Small intestine (tissue), 7 donors: Measurements from ENCODE around the gene GTF2H2. TPM values are rescaled to one million over a fixed set of nuclear protein-coding genes. Genes with fewer than 3 reads are reported as not detected.
"Not testable (repeated sequence)": the region's sequence is repeated elsewhere in the genome, so short reads cannot be mapped to it uniquely, and the experiment has no call there.

ENCODE experiments used
- DNase-seq, 2 donors: peaks; one replicate each; pipeline versions ENCODE4 v3.0.0 to v3.0.0-alpha.2; 2013
- FAIRE-seq: peaks from 2 replicates; lab custom pipeline; 2012; peaks lifted over from hg19 to GRCh38; lab: Jason Lieb, UNC
- H3K27ac ChIP-seq, 3 donors: one replicate each; pipeline ENCODE4 v1.5.1; 2013; ENCODE audit warnings: low read length in 2 of 3, mild to moderate bottlenecking in 2 of 3, control low read depth in 1 of 3, inconsistent platforms in 1 of 3, low read depth in 1 of 3, moderate library complexity in 1 of 3
- H3K27me3 ChIP-seq, 3 donors: one replicate each; pipeline ENCODE4 v1.6.1; 2013; ENCODE audit warnings: low read length in 3 of 3, inconsistent platforms in 1 of 3; ENCODE audit not compliant: control insufficient read depth in 3 of 3, insufficient read depth in 3 of 3
- H3K36me3 ChIP-seq, 3 donors: one replicate each; pipeline ENCODE4 v1.6.1; 2013; ENCODE audit warnings: low read length in 3 of 3, inconsistent platforms in 1 of 3, low read depth in 1 of 3, mild to moderate bottlenecking in 1 of 3, moderate library complexity in 1 of 3; ENCODE audit not compliant: control insufficient read depth in 3 of 3, insufficient read depth in 2 of 3
- H3K4me1 ChIP-seq, 3 donors: one replicate each; pipeline ENCODE4 v1.6.1; 2013; ENCODE audit warnings: low read length in 2 of 3, inconsistent platforms in 1 of 3, low read depth in 1 of 3, mild to moderate bottlenecking in 1 of 3, moderate library complexity in 1 of 3; ENCODE audit not compliant: control insufficient read depth in 3 of 3, insufficient read depth in 2 of 3
- H3K4me3 ChIP-seq, 3 donors: one replicate each; pipeline ENCODE4 v1.5.1; 2013; ENCODE audit warnings: low read length in 3 of 3, control low read depth in 1 of 3, inconsistent platforms in 1 of 3, low read depth in 1 of 3, mild to moderate bottlenecking in 1 of 3, moderate library complexity in 1 of 3
- H3K9me3 ChIP-seq, 2 donors: one replicate each; pipeline ENCODE4 v1.6.1; 2013; ENCODE audit warnings: low read depth in 1 of 2, low read length in 1 of 2; ENCODE audit not compliant: control insufficient read depth in 2 of 2, insufficient read depth in 1 of 2
- WGBS, 3 donors: extraction: QIAGEN DNeasy Blood & Tissue Kit; methylation state at CpG; one replicate each; pipeline ENCODE4 v1.1.7; 2013; 5-methylcytosine and 5-hydroxymethylcytosine counted together
- polyA plus RNA-seq, 4 donors: library from polyadenylated mRNA; stranded (reverse) in 3 of 4; unstranded in 1 of 4; fragments of 200-250 nt in 3 of 4; fragments of 120-200 nt in 1 of 4; gene quantifications; one replicate each; pipeline versions ENCODE4 v1.2.1 to v1.2.3, GENCODE V29; 2013
- donor health status: healthy with polysubstance abuse.
- donor health status: control.
- donor health status: control.
- donor health status: Bipolar disorder and iron deficiency.
- donor health status: healthy.

GTF2H2 gene
- polyA plus RNA-seq, 4 donors = 3.4 to 36.0 (median 7.7) TPM

DNA sequence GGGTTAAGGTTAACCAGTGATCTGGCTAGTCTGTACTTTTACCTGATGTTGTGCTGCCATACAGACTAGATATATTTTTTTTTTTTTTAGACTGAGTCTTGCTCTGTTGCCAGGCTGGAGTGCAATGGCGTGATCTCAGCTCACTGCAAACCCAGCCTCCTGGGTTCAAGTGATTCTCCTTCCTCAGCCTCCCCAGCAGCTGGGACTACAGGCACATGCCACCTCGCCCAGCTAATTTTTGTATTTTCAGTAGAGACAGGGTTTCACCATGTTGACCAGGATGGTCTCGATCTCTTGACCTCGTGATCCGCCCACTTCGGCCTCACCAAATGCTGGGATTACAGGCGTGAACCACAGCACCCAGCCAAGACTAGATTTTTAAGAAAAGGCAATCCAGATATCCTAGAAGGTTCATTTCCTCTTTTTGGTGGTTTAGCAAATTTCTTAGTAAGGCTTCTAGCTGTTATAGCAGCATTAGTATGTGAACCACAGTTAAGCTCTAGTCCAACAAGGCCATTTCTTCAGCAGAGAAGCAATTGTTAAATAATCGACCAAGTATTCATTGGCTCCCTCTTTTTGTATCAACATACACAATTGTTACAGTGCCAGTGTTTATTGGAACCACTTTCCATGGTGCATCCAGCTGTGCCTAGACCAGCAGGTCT lies 42.1 kb downstream of the GTF2H2 start, which contains the start of gene NAIP:
NAIP (minus strand) TSS at position 51 of the 665 bp plus-strand sequence. CDS start 12,424 bp downstream, outside the sequence.
- not testable (repeated sequence) for H3K27ac ChIP-seq, H3K9me3 ChIP-seq, FAIRE-seq, H3K4me1 ChIP-seq, H3K36me3 ChIP-seq, H3K4me3 ChIP-seq, DNase-seq, H3K27me3 ChIP-seq
- WGBS, 3 donors = 67% methylated on average over 1 of the region's 8 CpGs; no CpG with 5 or more reads in 2 of the 3 donors

DNA sequence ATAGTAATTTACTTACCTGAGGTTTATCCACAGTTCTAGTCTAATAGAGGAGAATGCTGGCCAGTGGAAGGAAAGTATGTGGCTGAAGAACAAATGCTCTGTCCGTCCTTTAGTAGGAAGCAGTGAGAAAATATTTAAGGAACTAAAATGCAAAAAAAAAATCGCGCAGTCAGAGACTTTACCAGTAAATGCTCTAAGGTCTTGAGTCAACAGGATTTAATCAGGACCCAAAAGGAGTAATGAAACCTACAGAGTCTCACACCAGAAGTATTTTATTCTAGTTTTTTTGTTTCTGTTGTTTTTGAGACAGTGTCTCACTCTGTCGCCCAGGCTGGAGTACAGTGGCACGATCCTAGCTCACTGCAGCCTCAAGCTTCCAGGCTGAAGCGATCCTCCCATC lies 46.8 kb downstream of the GTF2H2 start:
- FAIRE-seq, H3K4me3 ChIP-seq, H3K27ac ChIP-seq, DNase-seq, H3K4me1 ChIP-seq, H3K9me3 ChIP-seq, H3K27me3 ChIP-seq, H3K36me3 ChIP-seq: not testable (repeated sequence)
- WGBS, 3 donors = no CpG with 5 or more reads among the region's 6 CpGs

DNA sequence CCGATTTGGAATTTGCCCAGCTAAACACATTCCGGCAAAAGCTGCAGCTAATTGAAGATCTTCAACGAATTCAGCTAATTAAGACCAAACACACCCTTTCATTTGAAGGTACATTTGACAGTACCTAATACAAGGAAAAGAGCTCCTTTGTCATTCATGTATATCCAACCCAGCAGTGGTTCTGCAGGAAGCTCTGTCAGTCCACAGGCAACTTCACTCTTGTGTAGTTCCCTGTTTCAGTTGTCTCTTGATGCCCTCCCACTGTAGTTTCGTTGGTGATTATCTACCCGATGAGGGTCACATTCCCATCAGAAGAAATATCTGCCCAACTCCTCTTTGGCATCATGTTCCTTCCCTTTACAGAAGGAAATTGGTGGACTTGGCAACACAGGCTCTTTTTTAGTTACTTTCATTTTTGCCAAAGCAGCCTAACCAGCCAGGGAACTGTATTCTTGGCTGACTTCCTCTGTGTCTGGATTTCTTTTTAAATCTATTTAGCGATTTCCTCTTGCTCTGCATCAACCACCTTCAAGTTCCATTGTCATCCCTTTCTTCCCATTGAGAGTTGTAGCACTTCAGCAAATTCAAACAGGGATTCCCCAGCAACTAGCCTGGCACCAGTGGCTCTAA lies 49.0 kb downstream of the GTF2H2 start:
- no CpG with 5 or more reads among the region's 6 CpGs for WGBS, 3 donors

DNA sequence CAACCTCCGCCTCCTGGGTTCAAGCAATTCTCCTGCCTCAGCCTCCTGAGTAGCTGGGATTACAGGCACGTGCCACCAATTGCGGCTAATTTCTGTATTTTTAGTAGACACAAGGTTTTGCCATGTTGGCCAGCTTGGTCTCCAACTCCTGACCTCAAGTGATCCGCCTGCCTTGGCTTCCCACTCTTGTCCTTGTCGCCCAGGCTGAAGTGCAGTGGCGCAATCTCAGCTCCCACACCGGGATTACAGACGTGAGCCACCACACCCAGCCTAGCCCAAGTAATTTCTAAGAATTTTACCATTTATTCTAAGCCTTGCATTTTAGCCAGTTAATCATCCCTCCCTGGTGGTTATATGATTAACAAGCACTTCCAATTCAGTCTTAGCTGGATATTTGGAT lies 53.3 kb downstream of the GTF2H2 start:
- Histone ChIP-seq H3K27me3 (no peaks in the 10 kb centered on the region), H3K9me3 (no peaks in the 10 kb centered on the region), H3K4me3 (no peak overlapping the region), H3K36me3 (no peaks in the 10 kb centered on the region), H3K27ac (no peak overlapping the region), H3K4me1 (no peaks in the 10 kb centered on the region)
- 81 to 86% (median 84%) methylated on average over 8 of the region's 8 CpGs for WGBS, 3 donors
- DNase-seq (no peak), FAIRE-seq (no peak)

More for the DNA sequence above, 49.0 kb downstream of the GTF2H2 start:
- H3K4me1 ChIP-seq, H3K9me3 ChIP-seq, DNase-seq, H3K4me3 ChIP-seq, FAIRE-seq, H3K27ac ChIP-seq, H3K36me3 ChIP-seq, H3K27me3 ChIP-seq: not testable (repeated sequence)

DNA sequence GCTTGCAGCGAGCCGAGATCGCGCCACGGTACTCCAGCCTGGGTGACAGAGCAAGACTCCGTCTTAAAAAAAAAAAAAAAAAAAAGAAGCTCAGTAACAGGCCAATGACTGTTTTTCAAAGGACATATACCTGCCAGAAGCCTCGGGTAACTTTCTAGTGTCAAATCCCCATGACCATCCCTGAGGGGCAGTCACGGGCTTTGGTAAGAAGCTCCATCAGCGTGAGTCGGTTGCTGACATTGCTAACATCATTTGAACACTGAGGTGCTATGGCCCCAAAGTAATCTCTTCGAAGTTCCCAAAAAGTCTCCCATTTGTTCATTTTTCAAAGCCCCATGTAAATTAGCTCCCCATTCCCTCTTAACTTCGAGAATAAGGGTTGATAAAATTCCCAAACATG lies 53.9 kb downstream of the GTF2H2 start:
- FAIRE-seq (no peak), DNase-seq (peak in 1 of 2 donors; percentile 0)
- Histone ChIP-seq H3K4me1 (no peaks in the 10 kb centered on the region), H3K9me3 (no peaks in the 10 kb centered on the region), H3K27ac (no peak overlapping the region), H3K27me3 (no peaks in the 10 kb centered on the region), H3K36me3 (no peaks in the 10 kb centered on the region), H3K4me3 (no peak overlapping the region)
- WGBS, 3 donors = 80 to 87% (median 83%) methylated on average over 12 of the region's 12 CpGs

DNA sequence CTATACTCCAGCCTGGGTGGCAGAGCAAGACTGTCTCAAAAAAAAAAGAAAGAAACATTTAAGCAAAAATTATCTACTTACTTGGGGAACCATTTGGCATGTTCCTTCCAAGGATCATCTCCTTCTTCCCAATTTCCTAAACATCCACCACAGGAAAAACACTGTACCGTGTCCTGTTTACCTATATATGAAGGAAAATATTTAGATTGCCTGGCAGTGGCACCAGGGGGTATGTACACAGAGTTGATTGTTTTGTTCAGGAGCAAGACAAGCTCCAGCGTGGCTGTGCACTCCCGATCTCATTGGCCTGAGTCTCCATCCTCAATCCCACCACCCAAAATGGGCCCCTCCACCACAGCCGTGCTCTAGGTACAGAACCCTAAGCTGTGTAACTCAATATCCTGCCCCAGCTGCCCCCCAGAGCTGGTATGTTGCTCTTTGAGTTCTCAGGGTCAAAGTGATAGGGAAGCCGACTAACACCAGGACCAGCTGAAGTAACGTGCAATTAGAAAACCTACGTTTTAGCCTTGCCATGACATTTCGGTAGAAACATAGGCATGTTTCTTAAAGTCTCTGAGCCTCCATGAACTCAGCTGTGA lies 56.2 kb downstream of the GTF2H2 start:
- no peaks in the 10 kb centered on the region for H3K9me3 ChIP-seq
- no peaks in the 10 kb centered on the region for H3K27me3 ChIP-seq
- no peak overlapping the region for H3K27ac ChIP-seq
- H3K4me1 ChIP-seq = no peaks in the 10 kb centered on the region
- no peak for FAIRE-seq
- H3K36me3 ChIP-seq = no peaks in the 10 kb centered on the region
- no peak overlapping the region for H3K4me3 ChIP-seq
- 76 to 87% (median 82%) methylated on average over 8 of the region's 8 CpGs for WGBS, 3 donors
- no peak for DNase-seq

DNA sequence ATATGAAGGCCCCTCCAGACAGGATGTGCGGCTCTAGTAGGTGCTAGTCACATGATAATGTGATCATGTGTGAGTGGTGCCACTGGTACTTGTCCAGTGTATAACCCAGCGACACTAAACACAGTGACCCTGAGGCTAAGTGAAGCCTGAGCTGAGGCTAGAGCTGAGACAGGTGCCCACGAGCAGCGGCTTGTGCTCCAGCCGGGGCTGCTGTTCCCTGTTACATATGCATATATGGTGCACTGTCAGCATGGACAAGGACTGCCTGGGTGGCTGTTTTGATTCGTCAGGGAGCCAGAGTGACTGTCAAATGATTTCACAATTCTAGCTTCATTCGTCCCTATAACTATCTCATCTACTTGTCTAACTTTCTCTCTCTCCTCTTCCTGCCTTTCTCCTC lies 60.5 kb downstream of the GTF2H2 start:
- H3K27ac ChIP-seq, H3K27me3 ChIP-seq, DNase-seq, FAIRE-seq, H3K4me1 ChIP-seq, H3K36me3 ChIP-seq, H3K4me3 ChIP-seq, H3K9me3 ChIP-seq: not testable (repeated sequence)
- WGBS, 3 donors = 75 to 80% methylated on average over 1 to 3 of the region's 7 CpGs; no CpG with 5 or more reads in 1 of the 3 donors
